H1 (cell line): Measurements from ENCODE around the gene THADA.

Experiments
- CHD2 ChIP-seq: IDR thresholded peaks from 2 replicates; pipeline ENCODE4 v1.6.1; 2012; ENCODE audit warnings: low read length, improper control_type of control experiment
- CTCF ChIP-seq, 3 experiments: IDR thresholded peaks; 1 replicate in 2 of 3; 2 replicates in 1 of 3; pipeline versions ENCODE4 v1.5.1 to v1.6.1; 2011; ENCODE audit warnings: low read length in 3 of 3, mild to moderate bottlenecking in 3 of 3, inconsistent platforms in 2 of 3, low read depth in 1 of 3, moderate library complexity in 1 of 3; ENCODE audit not compliant: insufficient read depth in 1 of 3; ENCODE audit errors: control extremely low read depth in 1 of 3
- GABPA ChIP-seq: IDR thresholded peaks from 2 replicates; pipeline ENCODE4 v1.6.1; 2011; ENCODE audit warnings: mild to moderate bottlenecking, low read length, moderate library complexity, borderline replicate concordance; ENCODE audit not compliant: insufficient read depth
- KDM1A ChIP-seq: fragments of 200-600, 300-600 bp; sonication (generic); IDR thresholded peaks from 2 replicates; pipeline ENCODE4 v1.7.1; 2016; ENCODE audit warnings: mild to moderate bottlenecking, low read length, borderline replicate concordance
- POLR2A ChIP-seq, 2 experiments: IDR thresholded peaks; 1 replicate in 1 of 2; 2 replicates in 1 of 2; pipeline ENCODE4 v1.6.1; 2011; ENCODE audit warnings: low read depth in 2 of 2, low read length in 2 of 2, mild to moderate bottlenecking in 2 of 2; ENCODE audit errors: control extremely low read depth in 1 of 2
- RFX5 ChIP-seq: IDR thresholded peaks from 2 replicates; pipeline ENCODE4 v1.6.1; 2011; ENCODE audit warnings: low read depth, low read length, improper control_type of control experiment, borderline replicate concordance

GRCh38 chr2:43387092-43388062 lies 208.5 kb downstream of the THADA start:
- TF ChIP-seq CTCF (IDR thresholded peaks at IDR 0.05; ENCODE audit: control extremely low read depth in 1 of 3, insufficient read depth in 1 of 3, low read depth in 1 of 3, low read length in 3 of 3) (no peak), POLR2A (IDR thresholded peaks at IDR 0.05; ENCODE audit: control extremely low read depth in 1 of 2, low read depth in 2 of 2, low read length in 2 of 2) (no peak), KDM1A (no peak), GABPA (no peak), CHD2 (no peak), RFX5 (no peak)
